H1 (cell line): ENCODE measurements around the gene KLHL40. TPM values are rescaled to one million over a fixed set of nuclear protein-coding genes. Genes with fewer than 3 reads are reported as not detected.

Experiments
- CTCF ChIA-PET: fragments of 300-600 bp; sonication (Branson Sonifier 250); formaldehyde crosslinking; loops from one replicate; lab custom pipeline; 2021; ENCODE audit not compliant: partially characterized antibody; lab: Charles Lee
- POLR2A ChIA-PET: fragments of 300-600 bp; sonication (Branson Sonifier 250); formaldehyde crosslinking; loops from one replicate; lab custom pipeline; 2021; ENCODE audit warnings: inconsistent platforms; ENCODE audit not compliant: partially characterized antibody; lab: Charles Lee
- DNase-seq, 2 experiments: peaks; one replicate each; pipeline versions ENCODE4 v3.0.0 to v3.0.0-alpha.2; 2010 to 2022; ENCODE audit warnings: low spot score in 2 of 2, low read depth in 1 of 2, mixed read lengths in 1 of 2
- FAIRE-seq: peaks from 2 replicates; lab custom pipeline; 2011; peaks lifted over from hg19 to GRCh38; lab: Jason Lieb, UNC
- H2AFZ ChIP-seq: 2 replicates; pipeline ENCODE4 v1.8.1; 2012; ENCODE audit warnings: low read length, inconsistent platforms
- H2AK5ac ChIP-seq: 2 replicates; pipeline ENCODE4 v1.6.1; 2013; ENCODE audit warnings: low read depth, low read length
- H2BK120ac ChIP-seq: replicated peaks from 2 replicates; pipeline ENCODE3; 2013; ENCODE audit warnings: low read depth, low read length, inconsistent platforms
- H2BK12ac ChIP-seq: 2 replicates; pipeline ENCODE4 v1.6.1; 2013; ENCODE audit warnings: low read depth, low read length
- H2BK15ac ChIP-seq: 2 replicates; pipeline ENCODE4 v1.6.1; 2013; ENCODE audit warnings: low read length
- H2BK20ac ChIP-seq: 2 replicates; pipeline ENCODE4 v1.6.1; 2013; ENCODE audit warnings: low read length
- H2BK5ac ChIP-seq: 2 replicates; pipeline ENCODE4 v1.6.1; 2013; ENCODE audit warnings: low read depth, low read length
- H3K14ac ChIP-seq: 2 replicates; pipeline ENCODE4 v1.6.1; 2013; ENCODE audit warnings: inconsistent platforms; ENCODE audit not compliant: insufficient read length
- H3K18ac ChIP-seq: 2 replicates; pipeline ENCODE4 v1.6.1; 2013; ENCODE audit warnings: low read length; ENCODE audit errors: extremely low read depth
- H3K23ac ChIP-seq: 2 replicates; pipeline ENCODE4 v1.6.1; 2013; ENCODE audit warnings: inconsistent platforms; ENCODE audit not compliant: insufficient read length
- H3K23me2 ChIP-seq: 2 replicates; pipeline ENCODE4 v1.6.1; 2013; ENCODE audit warnings: low read depth, low read length
- H3K27ac ChIP-seq: 2 replicates; pipeline ENCODE4 v1.6.1; 2011; ENCODE audit warnings: low read depth, low read length, inconsistent platforms
- H3K27me3 ChIP-seq, 4 experiments: replicated peaks in 1 of 4; 1 replicate in 1 of 4; 2 replicates in 3 of 4; pipeline versions ENCODE4 v1.6.1 to v1.8.1; 2011 to 2013; ENCODE audit warnings: low read length in 3 of 4, mild to moderate bottlenecking in 3 of 4, inconsistent platforms in 2 of 4, mixed read lengths in 2 of 4, moderate library complexity in 1 of 4; ENCODE audit not compliant: control insufficient read depth in 3 of 4, insufficient read depth in 3 of 4; ENCODE audit errors: extremely low read depth in 1 of 4
- H3K36me3 ChIP-seq, 4 experiments: 2 replicates each; pipeline versions ENCODE4 v1.6.1 to v1.8.1; 2011 to 2013; ENCODE audit warnings: mild to moderate bottlenecking in 4 of 4, low read length in 3 of 4, moderate library complexity in 2 of 4, control low read depth in 1 of 4, inconsistent platforms in 1 of 4; ENCODE audit not compliant: insufficient read depth in 4 of 4, control insufficient read depth in 2 of 4
- H3K4ac ChIP-seq: replicated peaks from 2 replicates; pipeline ENCODE3; 2013; ENCODE audit warnings: low read length, low read depth, mixed read lengths, inconsistent platforms; ENCODE audit not compliant: insufficient read length
- H3K4me1 ChIP-seq, 4 experiments: replicated peaks in 1 of 4; 1 replicate in 1 of 4; 2 replicates in 3 of 4; pipeline versions ENCODE4 v1.6.1 to v1.8.1; 2011 to 2013; ENCODE audit warnings: low read length in 3 of 4, inconsistent platforms in 2 of 4, mixed read lengths in 1 of 4; ENCODE audit not compliant: insufficient read depth in 4 of 4, control insufficient read depth in 3 of 4
- H3K4me2 ChIP-seq, 2 experiments: 2 replicates each; pipeline versions ENCODE4 v1.6.1 to v1.8.1; 2011 to 2013; ENCODE audit warnings: low read depth in 2 of 2, low read length in 2 of 2, control low read depth in 1 of 2, inconsistent platforms in 1 of 2, mild to moderate bottlenecking in 1 of 2; ENCODE audit not compliant: insufficient read depth in 1 of 2
- H3K4me3 ChIP-seq, 4 experiments: fragments of 200-600, 300-600 bp in 1 of 4; sonication (generic), shearing (Covaris generic), sonication (Bioruptor Twin) in 1 of 4; 2 replicates each; pipeline versions ENCODE4 v1.5.1 to v1.8.1; 2011 to 2016; ENCODE audit warnings: low read length in 4 of 4, low read depth in 3 of 4, control low read depth in 2 of 4, inconsistent platforms in 2 of 4, mild to moderate bottlenecking in 2 of 4, mixed read lengths in 1 of 4, moderate library complexity in 1 of 4; ENCODE audit not compliant: insufficient read depth in 2 of 4; ENCODE audit errors: extremely low read depth in 1 of 4
- H3K56ac ChIP-seq: replicated peaks from 2 replicates; pipeline ENCODE3; 2013; ENCODE audit warnings: low read depth, mild to moderate bottlenecking, mixed read lengths, low read length, inconsistent platforms; ENCODE audit not compliant: insufficient read length
- H3K79me1 ChIP-seq: 2 replicates; pipeline ENCODE4 v1.6.1; 2013; ENCODE audit warnings: low read depth, low read length, control low read depth
- H3K79me2 ChIP-seq, 2 experiments: 2 replicates each; pipeline versions ENCODE4 v1.6.1 to v1.8.1; 2012 to 2013; ENCODE audit warnings: low read length in 2 of 2, mild to moderate bottlenecking in 2 of 2, inconsistent platforms in 1 of 2; ENCODE audit not compliant: insufficient read depth in 2 of 2, control insufficient read depth in 1 of 2
- H3K9ac ChIP-seq, 4 experiments: replicated peaks in 1 of 4; 1 replicate in 1 of 4; 2 replicates in 3 of 4; pipeline versions ENCODE4 v1.6.1 to v1.8.1; 2011 to 2013; ENCODE audit warnings: low read depth in 3 of 4, low read length in 3 of 4, control low read depth in 2 of 4, mild to moderate bottlenecking in 2 of 4, moderate library complexity in 2 of 4, inconsistent platforms in 1 of 4; ENCODE audit errors: extremely low read depth in 1 of 4
- H3K9me3 ChIP-seq, 2 experiments: 2 replicates each; pipeline versions ENCODE4 v1.6.1 to v1.8.1; 2012 to 2013; ENCODE audit warnings: mild to moderate bottlenecking in 2 of 2, moderate library complexity in 2 of 2, control low read depth in 1 of 2, inconsistent platforms in 1 of 2, low read depth in 1 of 2, low read length in 1 of 2, mixed read lengths in 1 of 2; ENCODE audit not compliant: insufficient read depth in 2 of 2
- H4K20me1 ChIP-seq, 2 experiments: replicated peaks in 1 of 2; 2 replicates each; pipeline versions ENCODE3 to v1.8.1; 2011 to 2013; ENCODE audit warnings: inconsistent platforms in 2 of 2, low read length in 2 of 2, mild to moderate bottlenecking in 1 of 2; ENCODE audit not compliant: insufficient read depth in 2 of 2, control insufficient read depth in 1 of 2
- H4K5ac ChIP-seq: 2 replicates; pipeline ENCODE4 v1.6.1; 2013; ENCODE audit warnings: low read length, low read depth, mixed read lengths, inconsistent platforms; ENCODE audit not compliant: insufficient read length
- H4K8ac ChIP-seq: 2 replicates; pipeline ENCODE4 v1.8.0; 2013; ENCODE audit warnings: mild to moderate bottlenecking, moderate library complexity, low read length, inconsistent platforms; ENCODE audit not compliant: insufficient read depth; ENCODE audit errors: extremely low read depth
- H4K91ac ChIP-seq: replicated peaks from 2 replicates; pipeline ENCODE3; 2013; ENCODE audit warnings: low read length, mixed read lengths, inconsistent platforms; ENCODE audit not compliant: insufficient read length
- CBX8 ChIP-seq: fragments of 300-800, 300-1000 bp; sonication (generic); IDR thresholded peaks from 2 replicates; pipeline ENCODE4 v1.7.1; 2016; ENCODE audit warnings: low read depth, low read length, borderline replicate concordance
- FOSL1 ChIP-seq: IDR thresholded peaks from 2 replicates; pipeline ENCODE4 v1.6.1; 2011; ENCODE audit warnings: mild to moderate bottlenecking, low read depth, low read length, moderate library complexity; ENCODE audit not compliant: insufficient read depth
- TEAD4 ChIP-seq: IDR thresholded peaks from 2 replicates; pipeline ENCODE4 v1.6.1; 2012; ENCODE audit warnings: low read depth, low read length, inconsistent platforms, mixed read lengths
- ZNF274 ChIP-seq: IDR thresholded peaks from 2 replicates; pipeline ENCODE4 v1.7.0; 2012; ENCODE audit warnings: low read length, borderline replicate concordance; ENCODE audit errors: extremely low read depth
- WGBS, 2 experiments: shearing (Covaris generic) in 1 of 2; methylation state at CpG; one replicate each; pipeline versions ENCODE4 v1.1.6 to v1.1.7; 2013 to 2015; ENCODE audit warnings: low lambda C conversion rate in 2 of 2, mixed read lengths in 2 of 2, inconsistent platforms in 1 of 2, low coverage in 1 of 2, missing lambda C conversion rate in 1 of 2; ENCODE audit not compliant: insufficient replicate concordance in 2 of 2, insufficient coverage in 1 of 2, insufficient read length in 1 of 2; ENCODE audit errors: extremely low coverage in 1 of 2, missing lambda C conversion rate in 1 of 2; 5-methylcytosine and 5-hydroxymethylcytosine counted together
- polyA plus RNA-seq, 7 experiments: library from polyadenylated mRNA; depleted of rRNA in 3 of 7; stranded (reverse) in 5 of 7; unstranded in 2 of 7; fragments of >200 nt in 5 of 7; fragments of 200-250 nt in 2 of 7; gene quantifications; 1 replicate in 5 of 7; 2 replicates in 1 of 7; 4 replicates in 1 of 7; pipeline versions ENCODE4 v1.2.1 to v1.2.3, GENCODE V29; 2011 to 2013; ENCODE audit warnings: missing spikeins in 2 of 7, mixed read lengths in 2 of 7
- total RNA-seq: library from RNA; stranded (reverse); fragmentation: NEBNext Ultra II Directional; extraction: Animal tissue kit (Norgen Biotek cat#: 25700); gene quantifications from 2 replicates; pipeline ENCODE4 v1.2.1, GENCODE V29; 2021

The KLHL40 gene
- total and polyA plus RNA-seq, 2 of the 8 experiments (the other 6 are each of a cell fraction or from before 2014, with no cell fraction given), result 0.02 TPM; not detected in 1

- Histone ChIP-seq H3K4ac (no peak overlapping the region), H3K56ac (no peak overlapping the region), H4K91ac (no peak overlapping the region), H2BK15ac (no peak overlapping the region), H3K36me3 (no peaks in the 10 kb centered on the region; a peak in 1 of 8 replicates), H4K20me1 (no peaks in the 10 kb centered on the region), H4K5ac (no peak overlapping the region), H2BK5ac (no peak overlapping the region), H3K79me2 (no peaks in the 10 kb centered on the region), H2AK5ac (no peak overlapping the region), H3K23ac (no peak overlapping the region), H4K8ac (no peak overlapping the region), H3K18ac (no peak overlapping the region), H3K27me3 (no peaks in the 10 kb centered on the region), H2BK20ac (no peak overlapping the region), H2AFZ (no peak overlapping the region), H3K4me3 (no peak overlapping the region), H3K9me3 (no peaks in the 10 kb centered on the region; a peak in 1 of 4 replicates), H3K14ac (no peak overlapping the region), H3K23me2 (no peaks in the 10 kb centered on the region), H2BK120ac (no peak overlapping the region), H3K9ac (no peak overlapping the region), H3K4me2 (no peak overlapping the region)
- WGBS, 2 experiments, result 83% methylated on average over 4 of the region's 4 CpGs; no CpG with 5 or more reads in 1 of the 2 experiments
- CTCF ChIA-PET, result interaction anchor here (0.9 to 1.5 kb wide), 3 partner anchors 10 to 69 kb away, joined by 3 to 5 read pairs (median 4); no protein-coding TSS in a partner anchor
- FAIRE-seq, result no peak
- POLR2A ChIA-PET, result no interaction called here
- TF ChIP-seq ZNF274, result no peak
- TF ChIP-seq CBX8, result no peak
- no peak for TF ChIP-seq FOSL1
- TF ChIP-seq TEAD4, result no peak
- TF ChIP-seq, all 59 proteins: peak for 0
- Histone ChIP-seq H3K27ac (no peak overlapping the region), H2BK12ac (no peak overlapping the region), H3K4me1 (no peaks in the 10 kb centered on the region), H3K79me1 (no peaks in the 10 kb centered on the region)
- DNase-seq, result no peak
Observed at GRCh38 chr3:42720126-42720525, 34.8 kb downstream of the KLHL40 start.
